Activated gamma-delta T cell treated with Interleukin-2 at 50 U/mL for 16 hours (primary cell): Measurements from ENCODE around the gene CYP26A1.

Experiments used
- DNase-seq: peaks from one replicate; pipeline ENCODE4 v3.0.0-alpha.2; 2020

The CYP26A1 gene, protein sequence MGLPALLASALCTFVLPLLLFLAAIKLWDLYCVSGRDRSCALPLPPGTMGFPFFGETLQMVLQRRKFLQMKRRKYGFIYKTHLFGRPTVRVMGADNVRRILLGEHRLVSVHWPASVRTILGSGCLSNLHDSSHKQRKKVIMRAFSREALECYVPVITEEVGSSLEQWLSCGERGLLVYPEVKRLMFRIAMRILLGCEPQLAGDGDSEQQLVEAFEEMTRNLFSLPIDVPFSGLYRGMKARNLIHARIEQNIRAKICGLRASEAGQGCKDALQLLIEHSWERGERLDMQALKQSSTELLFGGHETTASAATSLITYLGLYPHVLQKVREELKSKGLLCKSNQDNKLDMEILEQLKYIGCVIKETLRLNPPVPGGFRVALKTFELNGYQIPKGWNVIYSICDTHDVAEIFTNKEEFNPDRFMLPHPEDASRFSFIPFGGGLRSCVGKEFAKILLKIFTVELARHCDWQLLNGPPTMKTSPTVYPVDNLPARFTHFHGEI

DNA sequence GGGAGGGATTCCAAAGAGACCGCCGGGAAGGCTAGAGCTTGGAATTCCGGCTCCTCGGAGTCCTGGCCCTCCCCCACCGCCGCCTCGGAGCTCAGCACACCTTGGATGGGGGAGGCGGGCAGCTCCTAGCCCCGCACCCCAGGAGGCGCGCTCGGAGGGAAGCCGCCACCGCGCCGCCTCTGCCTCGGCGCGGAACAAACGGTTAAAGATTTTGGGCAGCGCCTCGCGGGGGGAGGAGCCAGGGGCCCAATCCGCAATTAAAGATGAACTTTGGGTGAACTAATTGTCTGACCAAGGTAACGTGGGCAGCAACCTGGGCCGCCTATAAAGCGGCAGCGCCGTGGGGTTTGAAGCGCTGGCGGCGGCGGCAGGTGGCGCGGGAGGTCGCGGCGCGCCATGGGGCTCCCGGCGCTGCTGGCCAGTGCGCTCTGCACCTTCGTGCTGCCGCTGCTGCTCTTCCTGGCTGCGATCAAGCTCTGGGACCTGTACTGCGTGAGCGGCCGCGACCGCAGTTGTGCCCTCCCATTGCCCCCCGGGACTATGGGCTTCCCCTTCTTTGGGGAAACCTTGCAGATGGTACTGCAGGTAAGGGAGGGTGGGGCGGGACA, at the start of gene CYP26A1:
TSS of gene CYP26A1 (plus strand) at position 355 of the 608 bp plus-strand sequence. CDS start at position 397, 42 bp downstream.
- DNase-seq: no peak

DNA sequence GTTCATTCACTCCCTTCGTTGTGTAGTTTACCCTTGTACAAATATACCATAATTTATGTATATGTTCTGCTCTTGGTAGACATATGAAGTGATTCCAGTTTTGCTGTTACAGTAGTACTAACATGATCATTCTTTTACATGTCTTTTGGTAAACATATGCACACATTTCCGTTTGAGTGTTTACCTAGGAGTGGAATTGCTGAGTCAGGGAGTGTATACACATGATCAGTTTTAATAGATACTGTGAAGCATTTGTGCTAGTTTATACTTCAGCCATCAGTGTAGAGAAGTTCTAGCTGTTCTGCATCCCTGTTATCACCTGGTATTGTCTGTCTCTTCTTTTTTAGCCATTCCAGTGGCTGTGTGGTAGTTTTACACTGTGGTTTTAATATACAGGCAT, 47.6 kb upstream of the CYP26A1 start:
- no peak for DNase-seq

DNA sequence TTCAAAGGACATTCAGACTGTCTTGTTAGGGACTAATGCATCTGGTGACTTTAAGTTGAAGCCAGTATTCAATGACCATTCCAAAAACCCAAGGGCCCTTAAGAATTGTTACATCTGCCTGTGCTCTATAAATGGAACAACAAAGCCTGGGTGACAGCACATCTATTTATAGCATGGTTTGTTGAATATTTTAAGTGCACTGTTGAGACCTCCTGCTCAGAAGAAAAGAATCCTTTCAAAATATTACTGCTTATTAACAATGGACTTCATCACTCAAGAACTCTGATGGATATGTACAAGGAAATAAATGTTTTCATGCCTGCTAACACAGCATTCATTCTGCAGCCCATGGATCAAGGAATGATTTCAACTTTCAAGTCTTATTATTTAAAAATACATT, 46.2 kb upstream of the CYP26A1 start:
- DNase-seq: no peak

DNA sequence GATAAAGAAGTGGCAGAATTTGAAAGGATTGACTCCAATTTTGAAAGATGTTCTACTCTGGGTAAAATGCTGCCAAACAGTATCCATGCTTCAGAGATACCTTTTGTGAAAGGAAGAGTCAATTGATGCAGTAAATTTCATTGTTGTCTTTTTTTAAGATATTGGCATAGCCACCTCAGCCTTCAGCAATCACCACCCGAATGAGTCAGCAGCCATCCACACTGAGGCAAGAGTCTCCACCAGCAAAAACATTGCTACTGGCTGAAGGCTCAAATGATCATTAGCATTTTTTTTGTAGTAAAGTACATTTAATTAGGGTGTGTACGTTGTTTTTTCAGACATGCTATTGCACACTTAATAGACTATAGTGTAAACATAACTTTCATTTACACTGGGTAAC, 44.8 kb upstream of the CYP26A1 start:
- no peak for DNase-seq

DNA sequence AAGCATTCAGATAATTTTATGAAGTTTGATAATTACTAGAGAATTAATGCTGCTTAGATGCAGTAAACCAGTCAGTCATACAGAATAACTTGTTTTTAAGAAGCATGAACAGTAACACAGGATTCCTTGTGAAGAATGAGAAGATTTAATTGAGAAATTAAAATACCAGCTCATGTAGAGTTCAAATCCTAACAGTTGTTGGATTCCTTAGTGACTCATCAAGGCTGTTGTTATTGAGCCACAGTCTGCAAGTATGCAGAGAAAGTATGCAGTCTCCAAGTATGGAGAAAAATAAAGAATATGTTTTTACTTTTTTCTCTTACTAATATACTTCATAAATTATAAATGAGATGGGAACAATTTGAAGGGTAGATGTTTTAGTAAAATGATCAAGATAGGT, 43.3 kb upstream of the CYP26A1 start:
- DNase-seq: no peak

DNA sequence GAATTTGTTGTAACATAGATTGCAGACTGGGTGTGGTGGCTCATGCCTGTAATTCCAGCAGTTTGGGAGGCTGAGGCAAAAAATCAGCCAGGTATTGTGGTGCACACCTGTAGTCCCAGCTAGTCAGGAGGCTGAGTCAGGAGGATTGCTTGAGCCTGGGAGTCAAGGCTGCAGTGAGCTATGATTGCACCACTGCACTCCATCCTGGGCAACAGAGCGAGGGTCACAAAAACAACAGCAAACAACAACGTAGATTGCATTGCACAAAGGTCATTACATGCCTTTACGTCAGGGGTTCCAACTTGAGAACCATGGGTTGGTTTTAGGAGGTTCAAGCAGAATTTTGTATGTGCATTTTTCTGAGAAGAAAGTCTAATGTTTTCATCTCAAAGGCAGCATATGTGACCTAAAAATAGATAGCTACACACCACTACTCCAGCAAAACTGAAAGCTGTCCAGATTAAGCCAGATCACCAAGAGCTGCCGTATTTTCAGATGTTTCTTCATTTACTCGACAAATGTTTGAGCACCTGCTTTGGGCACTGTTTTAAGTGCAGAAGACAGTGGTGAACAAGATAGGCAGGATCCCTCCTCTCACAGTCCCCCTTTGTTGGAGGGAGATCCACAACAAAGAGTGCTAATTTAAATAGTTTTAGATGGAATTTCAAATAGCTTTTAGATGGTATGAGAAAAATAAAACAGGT, 41.4 kb upstream of the CYP26A1 start:
- no peak for DNase-seq

DNA sequence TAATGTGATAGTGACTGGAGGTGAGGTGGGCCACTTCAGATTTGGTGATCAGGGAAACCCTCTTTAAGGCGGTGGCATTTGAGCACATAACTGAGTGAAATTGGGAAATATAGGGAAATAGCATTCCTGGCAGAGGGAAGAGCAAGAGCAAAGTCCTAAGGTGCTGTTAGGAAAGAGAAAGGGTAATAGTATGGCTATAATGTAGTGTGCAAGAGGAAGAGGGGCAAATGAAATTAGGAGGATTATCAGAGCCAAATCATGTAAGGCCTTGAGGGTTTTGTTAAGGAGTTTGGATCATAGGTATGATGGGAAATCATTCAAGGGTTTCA, 40.9 kb upstream of the CYP26A1 start:
- DNase-seq: no peak

DNA sequence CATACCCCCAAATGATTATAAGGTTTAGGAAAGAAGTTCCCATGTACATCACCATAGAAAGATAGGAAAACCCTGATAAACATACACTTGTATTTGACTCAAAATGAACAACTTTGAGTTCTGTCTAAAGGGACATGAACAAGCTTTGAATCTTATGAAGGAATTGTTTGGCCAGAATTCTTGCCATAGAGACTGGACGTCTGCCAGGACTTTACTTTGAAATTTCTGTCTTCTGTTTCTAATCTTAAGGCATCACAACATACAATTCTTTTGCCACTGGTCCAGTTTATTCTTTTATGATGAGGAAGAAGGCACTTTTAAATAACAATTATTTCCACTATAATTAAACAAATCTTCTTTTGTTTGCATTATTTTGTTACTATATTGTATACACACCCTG, 39.3 kb upstream of the CYP26A1 start:
- DNase-seq: no peak

DNA sequence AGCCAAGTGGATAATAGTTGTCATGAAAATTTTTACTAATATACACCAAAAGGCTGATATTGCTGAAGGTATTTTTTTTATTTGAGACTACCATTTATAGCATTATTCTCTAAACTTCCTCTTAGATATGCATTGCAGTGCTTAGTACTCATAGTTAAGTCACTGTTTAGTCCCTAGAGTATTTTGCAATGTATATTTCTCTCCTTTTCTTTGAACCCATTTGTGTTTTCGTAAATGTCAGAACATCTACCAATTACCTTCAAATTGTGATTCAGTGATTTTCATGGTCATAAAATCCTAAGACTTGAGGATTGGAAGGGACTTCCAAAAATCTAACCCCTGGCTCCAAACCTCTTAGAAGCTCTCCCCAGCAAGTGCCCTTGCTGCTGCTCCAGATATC, 34.6 kb upstream of the CYP26A1 start:
- DNase-seq: no peak

DNA sequence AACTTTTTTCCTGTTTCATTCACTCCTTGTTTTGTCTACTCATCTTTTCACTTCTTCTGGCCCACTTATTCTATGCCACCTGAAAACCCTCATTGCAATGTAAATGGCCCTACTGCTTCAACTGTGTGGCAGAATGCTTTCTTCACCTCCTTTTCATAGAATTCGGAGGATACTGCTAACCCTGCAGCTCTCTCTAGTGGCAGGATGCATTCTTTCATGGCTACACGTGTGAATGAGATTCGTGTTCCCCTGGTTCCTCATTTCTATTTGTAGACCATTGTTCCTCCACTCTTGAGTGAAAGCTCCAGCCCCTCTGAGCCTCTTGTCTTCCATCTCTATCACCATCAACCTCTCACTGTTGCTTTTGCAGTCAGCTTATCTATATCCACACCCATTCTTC, 34.0 kb upstream of the CYP26A1 start:
- DNase-seq: no peak

DNA sequence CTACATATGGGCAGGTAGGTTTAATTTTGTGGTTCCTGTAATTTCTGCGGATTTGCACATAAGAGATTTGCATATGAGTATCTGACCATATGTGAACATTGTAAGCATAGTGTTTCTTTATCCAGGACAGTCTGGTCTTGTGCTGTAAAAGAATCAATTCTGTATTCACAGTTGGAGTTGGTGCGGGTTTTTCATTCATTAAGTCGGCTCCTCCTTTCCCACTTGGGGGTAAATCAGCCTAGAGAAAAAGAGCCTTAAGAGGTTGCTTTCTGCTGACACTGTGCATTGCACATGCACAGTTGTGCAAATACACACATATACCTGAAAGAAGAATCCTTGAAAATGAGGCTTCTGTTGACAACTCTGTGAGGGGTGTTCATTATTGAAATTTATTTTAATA, 19.2 kb upstream of the CYP26A1 start:
- no peak for DNase-seq

DNA sequence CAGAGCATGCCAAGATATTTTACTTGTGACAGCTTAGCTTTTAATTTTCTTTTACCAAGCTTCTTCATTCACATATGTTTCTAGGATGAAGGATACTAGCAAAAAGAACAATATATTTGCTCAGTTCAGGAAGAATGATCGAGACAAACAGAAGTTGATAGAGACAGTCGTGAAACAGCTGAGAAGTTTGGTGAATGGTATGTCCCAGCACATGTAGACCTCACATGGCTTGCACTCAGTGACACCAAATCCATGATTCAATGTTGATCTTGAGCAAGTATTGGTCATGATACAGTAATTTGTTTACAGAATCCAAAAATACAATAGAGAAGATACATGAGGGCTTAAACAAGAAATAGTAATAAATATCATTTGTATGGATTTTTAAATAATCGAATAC, 15.6 kb upstream of the CYP26A1 start:
- no peak for DNase-seq

DNA sequence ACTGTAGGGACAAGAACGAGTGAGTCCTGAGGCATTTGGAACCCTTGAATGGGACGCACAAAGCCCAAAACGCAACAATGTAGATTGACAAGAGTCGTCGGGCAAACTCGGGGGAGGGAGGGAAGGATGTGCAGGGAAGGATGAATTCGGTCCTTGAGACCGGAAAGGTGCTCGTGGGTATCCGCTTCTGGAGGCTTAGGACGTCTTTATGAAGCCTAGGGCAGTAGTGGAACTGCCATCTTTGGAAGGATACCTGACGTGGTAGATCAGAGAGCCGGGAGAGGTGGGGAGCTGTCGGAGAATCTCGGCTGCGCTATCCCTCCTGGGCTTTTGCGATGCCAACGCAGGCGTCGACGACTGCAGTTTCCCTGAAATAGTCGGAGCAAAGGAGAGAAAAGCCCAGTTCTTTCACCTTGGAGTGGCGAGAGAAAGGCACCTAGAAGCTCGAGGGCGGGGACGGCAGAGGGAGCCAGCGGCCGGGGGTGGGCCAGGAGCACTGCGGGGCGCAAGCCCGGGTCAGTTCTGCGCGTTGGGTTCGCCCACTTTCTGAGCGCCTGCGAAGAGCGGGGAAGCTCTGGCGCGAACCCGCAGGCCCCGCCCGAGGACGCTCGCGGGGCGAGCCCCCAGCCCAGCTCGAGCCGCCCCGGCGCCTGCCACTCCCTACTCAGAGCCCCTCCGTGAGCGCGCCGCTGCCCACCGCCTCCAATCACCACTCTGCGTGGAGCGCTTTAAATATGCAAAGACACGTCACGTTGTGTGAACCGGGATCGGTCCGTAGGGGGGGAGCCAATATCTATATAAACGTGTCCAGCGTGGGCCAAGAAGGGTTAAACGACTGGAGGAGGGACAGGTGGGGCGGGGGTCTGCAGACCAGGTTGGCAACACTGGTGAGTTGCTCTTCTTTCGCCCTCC, 13.5 kb upstream of the CYP26A1 start, which contains the start of gene CYP26C1:
TSS of gene CYP26C1 (plus strand) at position 824 of the 912 bp plus-strand sequence. CDS start 466 bp downstream, outside the sequence.
- no peak for DNase-seq

DNA sequence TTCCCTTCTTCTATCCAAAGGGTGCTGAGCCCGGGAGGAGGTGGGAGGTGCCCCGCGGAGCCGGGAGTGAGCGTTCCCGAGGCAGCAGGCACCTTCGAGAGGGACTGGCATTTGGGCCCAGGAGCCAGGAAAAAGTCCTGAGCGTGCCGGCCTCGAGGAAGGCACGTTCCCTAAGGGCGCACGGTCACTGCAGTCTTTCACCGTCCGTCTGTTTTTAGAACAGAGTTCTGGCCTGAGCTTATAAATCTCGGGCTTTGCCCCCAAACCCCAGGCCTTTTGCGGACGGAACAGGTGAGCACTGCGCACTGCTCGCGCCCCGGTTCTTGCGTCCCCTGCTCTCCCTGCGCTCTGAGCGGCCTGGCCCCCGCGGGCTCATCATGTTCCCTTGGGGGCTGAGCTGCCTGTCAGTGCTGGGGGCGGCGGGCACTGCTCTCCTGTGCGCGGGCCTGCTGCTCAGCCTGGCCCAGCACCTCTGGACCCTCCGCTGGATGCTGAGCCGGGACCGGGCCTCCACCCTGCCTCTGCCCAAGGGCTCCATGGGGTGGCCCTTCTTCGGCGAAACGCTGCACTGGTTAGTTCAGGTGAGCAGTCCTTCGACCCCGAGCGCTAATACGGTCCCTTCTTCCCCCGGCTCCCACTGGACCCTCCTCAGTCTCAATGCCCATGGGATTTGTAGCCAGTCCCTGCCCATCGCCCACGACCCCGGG, 12.7 kb upstream of the CYP26A1 start:
- DNase-seq: no peak

DNA sequence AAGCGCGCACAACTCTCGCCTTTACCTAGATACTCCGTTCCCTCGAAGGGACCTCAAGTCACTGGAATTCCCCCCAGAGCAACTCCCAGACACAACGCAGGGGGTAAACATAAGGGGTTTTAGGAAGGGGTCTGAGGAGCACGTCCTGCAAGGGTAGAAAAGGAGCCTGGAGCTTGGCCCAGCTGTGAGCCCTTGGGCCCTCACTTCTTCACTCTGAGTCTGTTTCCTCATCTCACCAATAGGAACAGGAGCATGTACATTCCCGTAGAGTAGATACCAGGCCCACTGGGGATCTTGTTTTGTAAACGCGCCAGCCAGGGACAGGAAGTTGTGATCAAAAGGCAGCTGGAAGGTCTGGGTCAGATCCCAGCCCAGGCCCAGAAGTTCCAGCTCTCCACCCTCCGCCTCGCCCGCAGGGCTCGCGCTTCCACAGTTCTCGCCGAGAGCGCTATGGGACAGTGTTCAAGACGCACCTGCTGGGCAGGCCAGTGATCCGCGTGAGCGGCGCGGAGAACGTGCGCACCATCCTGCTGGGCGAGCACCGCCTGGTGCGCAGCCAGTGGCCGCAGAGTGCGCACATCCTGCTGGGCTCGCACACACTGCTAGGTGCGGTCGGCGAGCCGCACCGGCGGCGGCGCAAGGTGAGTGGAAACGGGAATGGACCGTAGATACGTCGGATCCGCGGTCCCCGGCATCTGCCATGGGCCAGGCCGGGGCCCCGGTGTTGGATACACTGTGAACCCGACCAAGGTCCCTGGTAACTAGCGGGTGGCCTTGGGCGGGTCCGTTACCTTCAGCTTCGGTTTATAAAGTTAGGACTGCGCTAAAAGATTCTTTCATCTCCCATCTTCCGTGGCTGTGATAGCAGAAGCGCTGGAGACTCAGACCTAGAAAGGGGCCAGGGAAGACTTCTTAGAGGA, 11.8 kb upstream of the CYP26A1 start:
- DNase-seq: no peak

DNA sequence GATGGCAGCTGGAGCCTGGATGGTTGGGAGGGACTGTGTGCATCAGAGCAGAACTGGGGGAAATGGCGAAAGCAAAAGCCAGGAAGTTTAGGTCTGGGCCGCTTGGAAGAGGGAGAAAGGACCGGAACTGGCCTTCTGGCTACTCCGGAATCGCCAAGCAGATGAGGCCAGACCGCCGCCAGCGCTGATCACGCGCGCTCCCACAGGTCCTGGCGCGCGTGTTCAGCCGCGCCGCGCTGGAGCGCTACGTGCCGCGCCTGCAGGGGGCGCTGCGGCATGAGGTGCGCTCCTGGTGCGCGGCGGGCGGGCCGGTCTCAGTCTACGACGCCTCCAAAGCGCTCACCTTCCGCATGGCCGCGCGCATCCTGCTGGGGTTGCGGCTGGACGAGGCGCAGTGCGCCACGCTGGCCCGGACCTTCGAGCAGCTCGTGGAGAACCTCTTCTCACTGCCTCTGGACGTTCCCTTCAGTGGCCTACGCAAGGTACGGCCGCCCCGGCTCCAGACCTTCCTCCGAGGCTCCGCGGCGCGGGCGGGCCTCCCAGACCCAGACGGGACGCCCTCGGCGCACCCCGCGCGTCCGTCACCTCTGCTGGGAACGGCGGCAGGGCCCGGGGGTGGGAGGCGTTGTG, 11.1 kb upstream of the CYP26A1 start:
- no peak for DNase-seq

DNA sequence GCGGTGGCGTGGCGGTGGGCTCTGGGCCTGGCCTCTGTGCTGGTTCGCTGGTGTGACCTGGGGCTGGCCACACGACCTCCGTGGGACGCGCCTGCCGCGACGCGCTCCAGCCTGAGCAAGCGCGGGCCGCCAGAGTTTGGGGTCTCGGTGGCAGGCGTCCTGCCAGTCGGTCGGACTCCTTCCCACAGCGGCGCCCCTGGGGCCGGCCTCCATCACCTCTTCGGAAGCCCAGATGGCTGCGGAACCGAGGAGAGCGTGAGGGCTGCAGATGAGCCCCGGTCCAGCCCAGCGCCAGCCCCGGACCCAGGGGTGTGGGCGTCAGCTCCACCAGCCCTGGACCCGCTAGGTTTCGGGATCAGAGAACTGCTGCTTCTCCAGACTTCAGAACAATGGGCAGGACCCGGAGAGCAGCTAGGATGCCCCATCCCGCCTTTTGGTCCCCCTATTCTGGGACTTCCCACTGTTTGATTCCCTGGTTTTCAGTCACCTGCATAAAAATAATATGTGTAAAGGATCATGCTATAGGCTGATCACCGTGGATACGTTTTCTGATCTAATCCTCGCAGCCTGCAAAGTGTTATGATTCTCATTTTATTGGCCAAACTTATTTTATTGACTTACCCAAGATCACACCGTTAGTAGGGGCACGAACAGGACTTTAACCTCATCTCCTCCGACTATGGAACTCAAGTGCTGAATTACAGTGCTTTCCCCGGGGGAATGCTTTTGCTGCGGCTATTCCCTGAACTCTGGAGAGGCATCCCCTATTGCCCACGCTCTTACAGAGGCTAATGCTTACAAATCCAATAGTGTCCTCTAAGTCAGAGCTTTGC, 10.3 kb upstream of the CYP26A1 start:
- no peak for DNase-seq

DNA sequence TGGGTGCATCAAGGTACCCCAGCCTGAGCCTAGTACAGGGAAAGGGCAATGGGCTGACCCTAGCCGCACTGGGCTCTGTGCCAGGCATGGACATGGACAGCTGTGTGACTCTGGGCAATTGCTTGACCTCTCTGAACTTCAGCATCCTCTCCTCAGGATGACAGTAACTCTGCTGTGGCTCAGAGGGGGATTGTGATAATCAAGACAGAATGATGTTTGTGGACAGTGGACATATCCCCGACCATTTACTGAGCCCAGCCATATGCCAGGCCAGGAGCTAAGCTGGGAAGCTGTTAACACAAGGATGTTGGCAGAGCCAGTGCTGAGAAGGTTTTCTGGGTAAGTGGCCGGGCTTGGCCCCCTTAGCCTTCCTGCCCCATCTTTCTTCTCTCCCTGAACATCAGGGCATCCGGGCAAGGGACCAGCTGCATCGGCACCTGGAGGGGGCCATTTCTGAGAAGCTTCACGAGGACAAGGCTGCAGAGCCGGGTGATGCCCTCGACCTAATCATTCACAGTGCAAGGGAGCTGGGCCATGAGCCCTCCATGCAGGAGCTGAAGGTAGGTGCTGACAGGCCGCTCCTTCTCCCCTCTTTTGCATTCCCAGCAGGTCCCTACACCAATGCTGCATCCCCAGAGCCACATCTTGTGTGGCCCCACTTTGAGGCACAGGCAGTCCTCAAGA, 9.6 kb upstream of the CYP26A1 start:
- DNase-seq: no peak
